Erythroblast (primary cell): ENCODE measurements around the gene TIMM13.

ENCODE experiments used
- GATA1 ChIP-seq: IDR thresholded peaks from 2 replicates; pipeline ENCODE4 v1.6.1; 2011; ENCODE audit warnings: low read depth, mild to moderate bottlenecking, control low read depth, low read length, moderate library complexity
- POLR2A ChIP-seq: IDR thresholded peaks from 2 replicates; pipeline ENCODE4 v1.6.1; 2011; ENCODE audit warnings: mild to moderate bottlenecking, low read length

DNA sequence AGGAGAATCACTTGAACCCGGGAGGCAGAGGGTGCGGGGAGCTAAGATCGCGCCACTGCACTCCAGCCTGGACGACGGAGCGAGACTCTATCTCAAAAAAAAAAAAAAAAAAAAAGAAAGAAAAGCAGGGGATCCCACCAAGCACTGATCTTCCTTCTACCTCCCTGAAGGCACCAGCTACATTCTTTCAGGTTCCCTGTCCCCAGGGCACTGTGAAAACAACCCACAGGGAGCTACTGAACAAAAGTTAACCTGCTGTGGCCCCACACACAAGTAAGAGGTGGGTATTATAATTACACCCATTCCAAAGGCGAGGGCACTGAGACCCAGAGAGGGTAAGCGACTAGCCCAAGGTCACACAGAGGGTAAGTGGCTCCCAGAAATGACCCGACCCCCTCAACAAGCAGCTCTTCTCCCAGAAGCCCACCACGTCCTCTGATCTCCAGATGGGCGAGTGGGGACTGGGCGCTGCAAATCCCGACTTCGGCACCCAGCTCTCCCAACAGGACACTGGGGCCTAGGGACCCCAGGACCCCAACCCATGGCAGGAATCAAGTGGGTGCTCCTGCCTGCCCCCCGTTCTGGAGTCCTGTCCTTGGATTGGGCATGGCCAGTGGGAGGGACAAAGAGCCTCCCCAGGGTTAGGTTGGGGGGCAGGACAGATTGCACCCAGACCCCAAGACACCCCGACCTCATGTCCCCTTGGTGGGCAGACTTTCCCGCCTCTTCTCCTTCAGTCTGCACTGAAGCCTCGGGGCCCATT is 27.0 kb upstream of the TIMM13 start:
- TF ChIP-seq POLR2A (no peak), GATA1 (no peak)
